Frontal cortex (tissue), 4 donors: ENCODE results near the gene TMEM120A. TPM values are rescaled to one million over a fixed set of nuclear protein-coding genes. Genes with fewer than 3 reads are reported as not detected.

Source experiments
- DNase-seq, 2 donors: peaks; one replicate each; pipeline ENCODE4 v3.0.0; 2012; ENCODE audit warnings: low spot score in 2 of 2
- FAIRE-seq: peaks from 2 replicates; lab custom pipeline; 2012; peaks lifted over from hg19 to GRCh38; lab: Jason Lieb, UNC
- total RNA-seq: library from RNA; depleted of rRNA; stranded (reverse); fragments of >200 nt; gene quantifications from one replicate; pipeline ENCODE4 v1.2.3, GENCODE V29; 2014
- donor health status: control.
- donor health status: control.
- donor health status: control.

The TMEM120A gene
- total RNA-seq, 1 donor from 2014 or later, result 26.1 TPM

DNA sequence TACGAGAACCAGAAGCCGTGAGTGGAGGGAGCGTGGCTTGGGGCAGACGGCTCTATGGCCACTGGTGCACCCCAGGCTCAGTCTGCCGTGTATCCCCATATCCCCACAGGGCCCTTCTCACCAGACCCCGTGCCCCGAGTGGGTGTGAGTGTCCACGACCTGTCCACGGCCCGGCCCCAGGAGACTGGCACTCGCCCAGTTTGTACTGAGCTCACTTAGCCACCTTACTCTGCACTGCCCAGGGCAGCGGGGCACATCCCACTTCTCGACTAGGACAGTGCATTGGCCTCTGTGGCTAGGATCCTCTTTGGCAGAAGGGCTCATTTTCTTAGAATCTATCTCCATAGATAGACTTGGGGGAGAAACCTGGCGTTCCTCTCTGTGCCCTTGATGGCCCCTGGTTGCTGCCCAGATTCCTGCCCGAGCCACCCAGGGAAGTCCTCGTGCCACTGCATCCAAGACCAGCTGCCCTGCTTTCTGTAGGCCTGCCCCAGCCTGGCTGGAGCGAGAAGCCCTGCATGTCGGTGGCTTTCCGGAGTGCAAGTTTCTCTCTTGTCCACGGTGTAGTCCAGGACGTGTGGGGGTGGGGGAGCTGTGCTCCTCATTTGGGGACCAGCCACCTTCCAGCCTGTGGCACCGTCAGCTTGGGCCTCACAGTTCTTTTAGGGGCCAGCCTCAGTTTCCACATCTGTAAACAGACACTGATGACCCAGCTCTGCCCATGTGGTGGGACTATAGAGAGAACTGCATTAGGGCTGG lies 11.9 kb downstream of the TMEM120A start:
- DNase-seq, result no peak
- no peak for FAIRE-seq

DNA sequence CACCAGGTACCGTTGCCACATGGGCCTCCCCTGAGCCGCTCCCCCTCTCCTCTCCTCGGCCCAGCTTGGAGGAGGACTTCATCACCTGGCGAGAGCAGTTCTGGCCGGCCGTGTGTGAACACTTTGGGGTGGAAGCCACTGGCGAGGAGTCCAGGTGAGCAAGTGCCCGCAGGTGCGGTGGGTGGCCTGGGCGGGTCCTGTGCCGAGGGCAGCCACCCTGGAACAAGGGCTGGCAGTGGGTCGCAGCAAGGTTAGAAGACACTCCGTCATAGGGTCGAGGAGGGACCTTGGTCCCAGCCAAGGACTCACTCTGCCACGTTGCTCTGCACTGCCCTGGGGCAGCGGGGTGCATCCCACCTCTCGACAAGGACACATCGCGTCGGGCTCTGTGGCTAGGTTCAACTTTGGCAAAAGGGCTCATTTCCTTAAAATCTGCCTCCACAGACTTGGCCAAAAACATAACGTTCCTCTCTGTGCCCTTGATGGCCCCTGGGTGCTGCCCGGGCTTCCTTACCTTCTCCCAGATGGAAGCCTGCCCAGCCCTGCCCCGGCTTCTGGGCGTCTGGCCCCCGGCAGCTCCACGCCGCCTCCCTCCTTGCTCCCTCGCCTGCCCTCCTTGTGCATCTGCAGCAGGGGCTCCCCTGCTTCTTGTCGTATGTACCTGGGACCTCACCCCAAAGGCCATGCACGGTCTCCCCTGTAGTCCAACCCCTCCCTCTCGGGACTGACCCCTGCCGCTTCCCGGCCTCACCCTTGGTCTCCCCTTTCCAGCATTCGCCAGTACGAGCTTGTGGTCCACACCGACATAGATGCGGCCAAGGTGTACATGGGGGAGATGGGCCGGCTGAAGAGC lies 12.7 kb downstream of the TMEM120A start:
- no peak for FAIRE-seq
- no peak for DNase-seq

- FAIRE-seq, result no peak
- DNase-seq, result no peak
Observed at GRCh38 chr7:75981203-75981452, 13.3 kb downstream of the TMEM120A start.

DNA sequence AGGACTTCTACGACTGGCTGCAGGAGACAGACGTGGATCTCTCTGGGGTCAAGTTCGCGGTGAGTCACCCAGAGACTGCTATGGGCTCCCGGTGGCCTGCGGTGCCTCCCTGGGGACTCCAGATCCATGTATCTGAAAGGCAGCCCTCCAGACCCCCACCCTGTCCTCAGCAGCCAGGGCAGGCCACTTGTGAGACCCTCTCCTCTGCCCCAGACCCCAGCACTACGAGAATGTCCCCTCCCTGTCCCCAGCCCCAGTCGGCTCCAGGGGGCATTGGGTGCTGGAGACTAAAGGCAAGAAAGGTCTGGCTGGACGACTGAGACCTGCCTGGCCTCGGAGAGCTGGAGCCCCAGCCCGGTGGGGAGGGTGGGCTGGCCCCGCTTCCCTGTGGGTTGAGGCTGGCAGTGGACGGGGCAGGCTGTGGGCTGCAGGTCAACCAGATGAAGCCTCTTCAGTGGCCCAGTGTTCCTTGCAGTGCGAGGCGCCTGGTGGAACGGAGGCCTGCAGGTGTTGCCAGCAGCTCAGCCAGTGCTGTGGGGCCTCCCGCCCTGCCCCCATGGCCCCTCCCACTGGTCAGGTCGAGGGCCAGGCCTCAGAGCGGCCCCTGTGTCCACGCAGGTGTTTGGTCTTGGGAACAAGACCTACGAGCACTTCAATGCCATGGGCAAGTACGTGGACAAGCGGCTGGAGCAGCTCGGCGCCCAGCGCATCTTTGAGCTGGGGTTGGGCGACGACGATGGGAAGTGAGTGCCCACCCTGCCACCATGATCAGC lies 13.8 kb downstream of the TMEM120A start:
- FAIRE-seq (no peak), DNase-seq (peak in 1 of 2 donors; percentile 26)

- FAIRE-seq, result no peak
Observed at GRCh38 chr7:75979759-75980429, 14.5 kb downstream of the TMEM120A start.

DNA sequence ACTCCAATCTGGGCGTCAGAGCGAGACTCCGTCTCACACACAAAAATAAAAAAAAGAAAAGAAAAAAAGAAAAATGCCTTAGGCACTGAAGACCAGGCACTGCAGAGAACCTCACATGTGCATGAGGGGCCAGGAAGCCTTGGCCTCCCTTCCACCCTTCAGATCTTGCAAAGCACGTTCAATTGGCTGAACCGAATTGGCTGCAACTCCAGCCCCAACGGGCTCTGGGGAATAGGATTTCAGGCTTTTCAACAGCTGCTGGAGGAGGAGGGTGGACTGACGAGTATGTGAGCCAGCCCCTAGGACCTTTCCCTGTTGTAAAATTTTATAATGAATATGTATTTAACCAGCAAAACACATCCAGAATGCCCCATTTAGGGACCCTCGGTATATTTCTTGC lies 16.7 kb downstream of the TMEM120A start:
- DNase-seq, result no peak
- no peak for FAIRE-seq

More at GRCh38 chr7:75979759-75980429, 14.5 kb downstream of the TMEM120A start:
- no peak for DNase-seq

DNA sequence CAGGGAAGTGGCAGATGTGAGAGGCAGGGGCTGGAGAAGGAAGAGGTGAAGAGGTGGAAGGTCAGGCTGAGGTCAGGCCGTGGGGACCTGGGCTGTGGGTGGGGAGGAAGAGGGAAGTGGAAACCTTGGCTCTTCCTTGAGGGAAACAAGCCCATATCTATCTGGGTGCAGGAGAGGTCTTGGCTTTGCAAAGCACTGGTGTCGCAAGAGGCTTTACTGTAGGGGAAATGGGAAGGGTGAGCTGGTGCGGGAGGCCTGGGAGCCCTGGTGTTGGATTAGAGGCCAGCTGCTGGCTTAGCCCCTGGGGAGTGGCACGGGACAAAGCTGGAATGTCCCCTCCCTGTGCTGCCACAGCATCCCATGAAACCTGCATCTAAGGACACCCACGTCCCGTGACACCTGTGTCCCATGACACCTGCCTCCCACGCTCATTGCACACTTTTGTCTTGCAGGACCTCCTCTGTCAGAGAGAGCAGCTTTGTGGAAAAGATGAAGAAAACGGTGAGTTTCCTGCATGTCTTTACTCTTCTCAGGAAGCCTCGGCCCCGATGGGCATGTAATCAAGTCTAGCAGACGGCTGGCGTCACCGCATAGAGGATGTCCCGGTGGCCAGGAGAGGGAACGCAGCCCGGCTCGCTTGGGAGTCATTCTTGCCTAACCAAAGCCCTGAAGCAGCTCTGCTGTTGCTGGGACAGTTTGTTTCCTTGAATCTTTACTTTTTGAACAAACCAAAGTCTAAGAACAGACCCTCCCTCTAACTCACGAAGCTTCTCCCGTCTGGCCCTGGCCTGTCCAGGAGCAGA lies 22.2 kb downstream of the TMEM120A start:
- FAIRE-seq (no peak), DNase-seq (no peak)

GRCh38 chr7:75971309-75971960 lies 23.0 kb downstream of the TMEM120A start:
- DNase-seq (no peak), FAIRE-seq (no peak)

DNA sequence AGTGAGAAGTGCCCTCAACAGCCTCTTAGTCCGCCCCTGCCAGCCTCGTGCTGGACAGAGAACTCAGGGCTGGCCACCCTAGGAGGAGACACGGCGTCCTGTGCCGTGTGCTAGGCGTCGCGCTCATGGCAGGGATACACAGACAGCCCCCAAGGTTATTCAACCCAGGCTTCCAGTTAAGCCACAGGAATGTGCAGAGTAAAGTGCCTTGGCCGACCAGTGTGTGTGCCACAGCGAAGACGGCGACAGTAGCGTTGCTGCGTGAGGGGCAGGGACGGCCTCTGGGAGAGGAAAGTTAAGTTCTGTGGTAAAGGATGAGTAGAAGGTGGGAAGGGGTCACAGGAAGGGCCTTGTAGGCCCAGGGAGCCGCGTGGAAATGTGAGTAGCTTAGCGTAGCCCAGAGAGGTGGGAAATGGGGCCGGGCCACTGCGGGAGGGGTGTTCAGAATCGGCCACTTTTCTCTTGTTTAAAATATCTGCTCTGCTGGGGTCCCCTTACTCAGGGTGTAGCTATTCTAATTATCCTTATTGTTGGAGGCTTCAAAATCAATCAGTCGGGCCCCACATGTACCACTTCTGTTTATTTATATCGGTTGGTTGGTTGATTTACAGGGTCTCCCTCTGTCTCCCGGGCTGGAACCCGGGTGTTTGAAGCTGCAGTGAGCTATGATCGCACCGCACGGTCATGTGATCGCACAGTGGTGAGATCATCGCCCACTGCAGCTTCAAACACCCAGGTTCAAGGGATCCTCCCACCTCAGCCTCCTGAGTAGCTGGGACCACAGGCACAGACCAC lies 24.5 kb downstream of the TMEM120A start:
- DNase-seq (no peak), FAIRE-seq (no peak)

DNA sequence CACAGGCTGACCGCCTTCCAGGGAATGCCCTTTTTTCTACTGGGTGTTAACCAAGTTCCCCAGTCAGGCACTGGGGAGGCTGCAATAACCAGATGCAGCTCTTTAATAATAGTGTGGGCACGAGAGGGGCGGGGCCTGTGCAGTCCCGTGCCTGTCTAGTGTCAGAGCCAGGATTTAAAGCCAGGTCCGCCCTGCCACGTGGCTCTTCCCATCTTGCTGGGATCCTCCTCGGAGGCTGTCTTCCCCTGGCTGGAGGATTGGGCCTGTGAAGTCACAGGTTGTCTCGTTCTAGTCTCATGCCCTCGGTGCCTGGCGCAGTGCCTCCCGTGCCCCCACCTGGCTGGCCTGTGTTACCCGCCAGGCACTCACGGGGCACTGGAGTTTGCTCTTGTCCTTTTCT lies 25.2 kb downstream of the TMEM120A start:
- FAIRE-seq, result no peak
- DNase-seq, result no peak

- FAIRE-seq (no peak), DNase-seq (no peak)
Observed at GRCh38 chr7:75968561-75969001, 25.8 kb downstream of the TMEM120A start.

DNA sequence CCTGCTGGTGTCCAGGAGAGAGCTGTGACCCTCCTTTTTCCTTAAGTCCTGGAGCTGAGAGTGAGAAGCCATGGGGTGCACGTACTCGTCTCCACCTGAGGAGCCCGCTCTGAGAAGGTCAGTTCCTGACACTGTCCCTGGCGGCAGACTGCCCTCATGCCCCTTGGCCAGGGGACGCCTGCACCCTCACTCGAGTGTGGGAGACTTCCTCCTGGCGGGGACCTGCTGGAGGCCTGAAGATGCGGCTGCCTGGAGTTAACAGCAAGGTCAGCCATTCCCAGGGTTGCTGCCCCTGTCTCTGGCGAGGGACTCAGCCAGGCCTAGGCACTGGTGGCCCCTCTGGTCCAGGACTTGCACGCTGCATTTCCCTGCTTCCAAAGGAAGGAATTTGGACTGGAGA lies 26.4 kb downstream of the TMEM120A start:
- FAIRE-seq, result no peak

DNA sequence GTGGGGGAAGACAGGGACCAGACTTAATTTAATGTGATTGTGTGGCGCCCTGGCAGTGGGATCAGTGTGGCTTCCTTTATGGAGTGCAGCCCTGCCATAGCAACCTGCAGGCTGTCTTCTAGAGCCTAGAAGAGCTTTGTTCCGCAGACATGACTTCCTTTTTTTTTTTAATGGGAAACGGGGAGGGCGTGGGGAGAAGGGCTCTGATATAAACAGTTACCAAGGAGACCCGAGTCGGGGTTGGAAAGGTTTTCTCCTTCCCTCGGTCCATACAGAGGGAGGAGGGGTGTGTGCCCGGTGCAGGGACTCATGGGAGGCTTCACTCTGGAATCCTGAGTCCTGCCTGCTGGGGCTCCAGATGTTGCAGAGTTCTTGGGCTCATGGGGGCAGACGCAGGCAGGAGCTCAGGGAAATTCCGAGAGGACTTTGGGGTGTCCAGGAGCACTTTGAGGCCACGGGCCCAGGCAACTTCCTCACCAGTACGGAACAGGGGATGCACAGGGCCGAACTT lies 26.9 kb downstream of the TMEM120A start:
- FAIRE-seq (no peak), DNase-seq (no peak)

More for the DNA sequence above, 26.4 kb downstream of the TMEM120A start:
- no peak for DNase-seq

DNA sequence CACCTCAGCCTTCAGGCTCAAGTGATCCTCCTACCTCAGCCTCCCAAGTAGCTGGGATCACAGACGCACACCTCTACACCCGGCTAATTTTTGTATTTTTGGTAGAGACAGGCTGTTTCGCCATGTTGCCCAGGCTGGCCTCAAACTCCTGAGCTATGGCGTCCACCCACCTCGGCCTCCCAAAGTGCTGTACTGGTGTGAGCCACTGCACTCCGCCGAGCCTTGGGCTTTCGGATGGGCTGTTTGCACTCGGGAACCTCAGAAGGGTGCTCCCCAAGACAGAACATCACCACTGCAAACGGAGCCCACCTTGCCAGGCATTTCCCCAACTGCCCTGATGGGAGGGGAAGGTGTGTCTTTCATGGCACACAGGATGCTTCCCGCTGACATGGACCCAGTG lies 27.3 kb downstream of the TMEM120A start:
- DNase-seq (no peak), FAIRE-seq (no peak)

DNA sequence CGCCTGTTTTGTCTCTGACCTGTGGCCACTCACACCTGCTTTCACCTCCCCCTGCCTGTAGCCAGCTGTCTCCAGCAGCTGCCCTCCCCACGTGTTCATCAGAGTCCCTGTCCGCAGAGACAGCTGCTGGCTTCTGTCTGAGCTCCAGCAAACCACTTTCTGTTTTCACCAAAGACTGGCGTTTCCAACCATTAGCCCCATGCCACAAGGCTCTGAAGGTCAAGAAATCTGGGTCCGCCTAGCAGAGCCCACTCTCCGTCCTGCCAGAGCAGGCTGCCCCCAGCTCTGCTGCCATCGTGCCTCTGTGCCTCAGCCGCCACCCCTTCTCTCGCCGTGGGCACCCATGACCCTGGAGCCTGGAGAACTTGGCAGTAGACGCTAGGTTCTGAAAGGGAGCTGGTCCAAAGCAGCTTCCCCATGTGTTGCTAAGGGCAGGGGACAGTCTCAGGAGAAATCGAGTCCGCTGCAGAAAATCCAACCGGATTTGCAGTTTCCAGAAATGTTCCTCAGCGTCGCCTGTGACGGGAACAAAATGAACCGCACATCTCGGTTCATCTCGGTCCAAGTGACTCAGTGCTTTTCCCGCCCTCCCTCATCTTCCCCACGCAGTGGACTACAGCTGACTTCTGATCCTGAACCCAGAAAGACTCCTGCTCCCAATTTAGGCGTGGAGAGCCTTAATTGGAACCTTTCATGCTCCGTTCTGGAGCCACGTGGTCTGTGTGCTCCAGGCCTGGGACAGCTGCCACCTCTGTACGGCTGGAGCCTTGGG lies 28.0 kb downstream of the TMEM120A start:
- FAIRE-seq (no peak), DNase-seq (no peak)

DNA sequence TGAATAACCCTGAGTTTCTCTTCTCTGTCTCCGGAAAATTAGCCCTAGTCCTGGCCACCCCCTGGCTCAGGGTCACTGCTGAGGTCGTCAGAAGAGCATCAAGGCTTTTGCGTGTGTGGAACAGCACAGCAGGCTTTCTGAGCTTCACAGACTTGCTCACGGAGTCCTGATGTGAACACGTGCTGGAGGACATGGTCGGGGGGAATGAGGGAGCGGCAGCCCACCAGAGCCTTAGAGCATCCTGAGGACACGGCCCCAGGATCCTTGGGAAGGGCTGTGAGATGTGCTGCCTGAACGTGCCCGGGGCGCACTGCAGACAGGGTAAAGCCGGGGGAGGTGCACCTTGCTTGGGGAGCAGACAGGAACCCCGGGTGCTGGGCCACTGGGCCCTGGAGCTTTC lies 28.8 kb downstream of the TMEM120A start:
- DNase-seq (no peak), FAIRE-seq (no peak)

- DNase-seq (no peak), FAIRE-seq (no peak)
Observed at GRCh38 chr7:75963381-75963995, 30.9 kb downstream of the TMEM120A start.
